Mammary epithelial cell (primary cell): ENCODE data around the gene TOE1.

Experiments
- CTCF ChIP-seq, 2 donors: IDR thresholded peaks in 1 of 2; conservative IDR thresholded peaks in 1 of 2; 2 replicates each; pipeline ENCODE4 v1.5.1; 2011 to 2012; ENCODE audit warnings: inconsistent platforms in 2 of 2, low read length in 2 of 2, mild to moderate bottlenecking in 2 of 2, control low read depth in 1 of 2, low read depth in 1 of 2; ENCODE audit not compliant: insufficient read depth in 1 of 2; ENCODE audit errors: extremely low read depth in 1 of 2
- EZH2 ChIP-seq: IDR thresholded peaks from 2 replicates; pipeline ENCODE4 v1.6.1; 2012; ENCODE audit warnings: low read length, inconsistent platforms, borderline replicate concordance

GRCh38 chr1:45340816-45341466, 971 bp downstream of the TOE1 start:
- TF ChIP-seq CTCF (conservative IDR thresholded peaks at IDR 0.05 in 1 of 2, IDR thresholded peaks at IDR 0.05 in 1 of 2; ENCODE audit: extremely low read depth in 1 of 2, insufficient read depth in 1 of 2, low read depth in 1 of 2, low read length in 2 of 2) (no peak), EZH2 (no peak)
